Stimulated activated CD4-positive, alpha-beta T cell treated with anti-CD3 and anti-CD28 coated beads, Interleukin-1b, Interleukin-23, amount 100 ng/mL, for 48 hours (primary cell): ENCODE results near the gene CUX1.
"Not testable (repeated sequence)": the region's sequence is repeated elsewhere in the genome, so short reads cannot be mapped to it uniquely, and the experiment has no call there.

ENCODE experiments used
- DNase-seq: peaks from one replicate; pipeline ENCODE4 v3.0.0-alpha.2; 2020

Gene CUX1

GRCh38 chr7:101870361-101871062, 53.1 kb downstream of the CUX1 start:
- no peak for DNase-seq

GRCh38 chr7:101871351-101871750, 53.9 kb downstream of the CUX1 start:
- no peak for DNase-seq

GRCh38 chr7:101874028-101874427, 56.6 kb downstream of the CUX1 start:
- no peak for DNase-seq

- no peak for DNase-seq
These were observed 57.9 kb downstream of the CUX1 start for GRCh38 chr7:101875283-101875846.

- no peak for DNase-seq
These were observed 60.6 kb downstream of the CUX1 start for GRCh38 chr7:101877882-101878591.

- no peak for DNase-seq
These were observed 61.5 kb downstream of the CUX1 start for GRCh38 chr7:101878938-101879337.

GRCh38 chr7:101879565-101879964, 62.1 kb downstream of the CUX1 start:
- no peak for DNase-seq

- DNase-seq, result no peak
These were observed 63.0 kb downstream of the CUX1 start for GRCh38 chr7:101880282-101881054.

- DNase-seq, result no peak
These were observed 64.6 kb downstream of the CUX1 start for GRCh38 chr7:101882005-101882421.

GRCh38 chr7:101882595-101883564, 65.5 kb downstream of the CUX1 start:
- DNase-seq, result no peak

- DNase-seq, result no peak
These were observed 67.5 kb downstream of the CUX1 start for GRCh38 chr7:101884671-101885596.

- no peak for DNase-seq
These were observed 68.2 kb downstream of the CUX1 start for GRCh38 chr7:101885597-101885955.

- DNase-seq, result not testable (repeated sequence)
These were observed 69.9 kb downstream of the CUX1 start for GRCh38 chr7:101887352-101887751.

- DNase-seq, result not testable (repeated sequence)
These were observed 71.1 kb downstream of the CUX1 start for GRCh38 chr7:101888564-101888963.

- no peak for DNase-seq
These were observed 73.5 kb downstream of the CUX1 start for GRCh38 chr7:101890749-101891523.

GRCh38 chr7:101891936-101892640, 74.7 kb downstream of the CUX1 start:
- no peak for DNase-seq

GRCh38 chr7:101893341-101894082, 76.1 kb downstream of the CUX1 start:
- DNase-seq, result no peak

GRCh38 chr7:101896316-101896715, 78.9 kb downstream of the CUX1 start:
- no peak for DNase-seq

GRCh38 chr7:101896941-101897340, 79.5 kb downstream of the CUX1 start:
- no peak for DNase-seq
